CD14-positive monocyte (primary cell): ENCODE results near the gene RYR3. TPM values are rescaled to one million over a fixed set of nuclear protein-coding genes. Genes with fewer than 3 reads are reported as not detected.

Source experiments
- DNase-seq, 3 donors: peaks; one replicate each; pipeline ENCODE4 v3.0.0-alpha.2; 2011 to 2022
- H2AFZ ChIP-seq: 2 replicates; pipeline ENCODE4 v1.6.0; 2012; ENCODE audit warnings: mild to moderate bottlenecking, low read depth, low read length, inconsistent platforms; ENCODE audit not compliant: insufficient read depth, poor library complexity, severe bottlenecking
- H3K27ac ChIP-seq, 2 donors: 1 replicate in 1 of 2; 2 replicates in 1 of 2; pipeline ENCODE4 v1.5.1; 2012 to 2013; ENCODE audit warnings: low read length in 2 of 2, control low read depth in 1 of 2, inconsistent platforms in 1 of 2, low read depth in 1 of 2, mild to moderate bottlenecking in 1 of 2
- H3K27me3 ChIP-seq, 2 donors: one replicate each; pipeline versions ENCODE4 v1.6.0 to v1.6.1; 2011 to 2013; ENCODE audit warnings: low read length in 2 of 2; ENCODE audit not compliant: control insufficient read depth in 2 of 2, insufficient read depth in 2 of 2
- H3K36me3 ChIP-seq, 2 donors: replicated peaks in 1 of 2; 1 replicate in 1 of 2; 2 replicates in 1 of 2; pipeline versions ENCODE4 v1.5.1 to v1.6.1; 2012 to 2013; ENCODE audit warnings: low read length in 2 of 2, control low read depth in 1 of 2, inconsistent platforms in 1 of 2, mild to moderate bottlenecking in 1 of 2; ENCODE audit not compliant: insufficient read depth in 2 of 2, control insufficient read depth in 1 of 2
- H3K4me1 ChIP-seq, 2 donors: 1 replicate in 1 of 2; 2 replicates in 1 of 2; pipeline versions ENCODE4 v1.5.1 to v1.6.1; 2012 to 2013; ENCODE audit warnings: low read length in 2 of 2, control low read depth in 1 of 2, inconsistent platforms in 1 of 2, mild to moderate bottlenecking in 1 of 2, moderate library complexity in 1 of 2; ENCODE audit not compliant: insufficient read depth in 2 of 2, control insufficient read depth in 1 of 2
- H3K4me2 ChIP-seq: replicated peaks from 2 replicates; pipeline ENCODE3; 2012; ENCODE audit warnings: low read length, moderate library complexity, mild to moderate bottlenecking; ENCODE audit not compliant: poor library complexity, severe bottlenecking; ENCODE audit errors: extremely low read depth
- H3K4me3 ChIP-seq, 3 experiments: fragments of 200-600 bp in 1 of 3; sonication (generic) in 1 of 3; replicated peaks in 1 of 3; 1 replicate in 2 of 3; 2 replicates in 1 of 3; pipeline ENCODE4 v1.5.1; 2011 to 2013; ENCODE audit warnings: low read length in 3 of 3, mild to moderate bottlenecking in 3 of 3, control low read depth in 2 of 3, low read depth in 2 of 3, inconsistent platforms in 1 of 3, moderate library complexity in 1 of 3
- H3K79me2 ChIP-seq: 2 replicates; pipeline ENCODE4 v1.6.0; 2012; ENCODE audit warnings: mild to moderate bottlenecking, control low read depth, inconsistent platforms, low read length, moderate library complexity; ENCODE audit not compliant: insufficient read depth
- H3K9ac ChIP-seq: 2 replicates; pipeline ENCODE4 v1.6.0; 2017; ENCODE audit warnings: low read length, mild to moderate bottlenecking; ENCODE audit not compliant: insufficient read depth, poor library complexity, severe bottlenecking
- H3K9me3 ChIP-seq, 2 donors: replicated peaks in 1 of 2; 1 replicate in 1 of 2; 2 replicates in 1 of 2; pipeline versions ENCODE4 v1.5.1 to v1.6.1; 2012 to 2013; ENCODE audit warnings: low read length in 2 of 2, control low read depth in 1 of 2; ENCODE audit not compliant: control insufficient read depth in 1 of 2, insufficient read depth in 1 of 2
- H4K20me1 ChIP-seq: 2 replicates; pipeline ENCODE4 v1.6.0; 2012; ENCODE audit warnings: mild to moderate bottlenecking, low read length, control low read depth, moderate library complexity; ENCODE audit not compliant: insufficient read depth
- H3K27ac Mint-ChIP-seq, 7 donors: one replicate each; pipeline ENCODE4 v1.8.0; 2020; ENCODE audit warnings: mild to moderate bottlenecking in 7 of 7, mixed read lengths in 7 of 7, moderate library complexity in 6 of 7, inconsistent platforms in 2 of 7
- H3K27me3 Mint-ChIP-seq, 3 donors: one replicate each; pipeline ENCODE4 v1.8.0; 2021 to 2022; ENCODE audit warnings: low read depth in 3 of 3, mild to moderate bottlenecking in 3 of 3, mixed read lengths in 3 of 3, moderate library complexity in 3 of 3, inconsistent platforms in 1 of 3
- H3K36me3 Mint-ChIP-seq, 2 donors: one replicate each; pipeline ENCODE4 v1.8.0; 2020; ENCODE audit warnings: mixed read lengths in 2 of 2, inconsistent platforms in 1 of 2, mild to moderate bottlenecking in 1 of 2
- H3K4me1 Mint-ChIP-seq: one replicate; pipeline ENCODE4 v1.8.0; 2020; ENCODE audit warnings: mild to moderate bottlenecking, mixed read lengths
- H3K4me3 Mint-ChIP-seq, 2 donors: one replicate each; pipeline ENCODE4 v1.8.0; 2020; ENCODE audit warnings: mild to moderate bottlenecking in 2 of 2, mixed read lengths in 2 of 2, moderate library complexity in 1 of 2
- H3K9me3 Mint-ChIP-seq, 7 donors: one replicate each; pipeline ENCODE4 v1.8.0; 2020 to 2022; ENCODE audit warnings: mixed read lengths in 7 of 7, mild to moderate bottlenecking in 6 of 7, moderate library complexity in 6 of 7, inconsistent platforms in 2 of 7
- CTCF ChIP-seq: fragments of 200-600 bp; IDR thresholded peaks from one replicate; pipeline ENCODE4 v1.8.0; 2022; ENCODE audit warnings: antibody characterized with exemption, mild to moderate bottlenecking
- WGBS: methylation state at CpG from one replicate; pipeline ENCODE4 v1.1.5; 2013; ENCODE audit warnings: missing lambda C conversion rate; ENCODE audit not compliant: insufficient coverage; 5-methylcytosine and 5-hydroxymethylcytosine counted together
- intact Hi-C, 2 donors: fragments of 100-400 bp; cut with micrococcal nuclease; formaldehyde crosslinking; loops; one replicate each; pipeline versions ENCODE4 v1.15.0 to v1.15.1; 2023
- polyA plus RNA-seq, 3 donors: library from polyadenylated mRNA; depleted of rRNA in 1 of 3; unstranded in 2 of 3; stranded (reverse) in 1 of 3; fragments of 300-500 nt in 2 of 3; fragments of >200 nt in 1 of 3; fragmentation: Illumina TruSeq in 2 of 3; gene quantifications; 1 replicate in 2 of 3; 2 replicates in 1 of 3; pipeline ENCODE4 v1.2.3, GENCODE V29; 2012 to 2021

Gene RYR3
- polyA plus RNA-seq, 3 donors: not detected

- Histone ChIP-seq H3K36me3 (no peaks in the 10 kb centered on the region), H3K9ac (no peak overlapping the region), H3K4me1 (no peaks in the 10 kb centered on the region), H3K79me2 (no peaks in the 10 kb centered on the region), H4K20me1 (no peaks in the 10 kb centered on the region), H3K4me2 (no peak overlapping the region), H2AFZ (no peak overlapping the region), H3K27me3 (no peaks in the 10 kb centered on the region), H3K9me3 (no peaks in the 10 kb centered on the region), H3K4me3 (no peak overlapping the region), H3K27ac (no peak overlapping the region)
- no peak for DNase-seq
- H3K36me3 Mint-ChIP-seq: no peaks in the 10 kb centered on the region
- intact Hi-C loops: no loop called here
- no peak overlapping the region for H3K27ac Mint-ChIP-seq
- H3K27me3 Mint-ChIP-seq: peaks cover 0 to under 1% (median 0%) of the 10 kb centered on the region in 3 donors
- H3K9me3 Mint-ChIP-seq: peaks cover 0 to 6% (median 0%) of the 10 kb centered on the region in 7 donors
- no peaks in the 10 kb centered on the region for H3K4me1 Mint-ChIP-seq
- TF ChIP-seq CTCF: no peak
- WGBS: 88% methylated on average over 2 of the region's 6 CpGs
- H3K4me3 Mint-ChIP-seq: no peak overlapping the region
Observed at GRCh38 chr15:33894193-33894592, 583.4 kb downstream of the RYR3 start.

GRCh38 chr15:33902043-33902442 is 591.3 kb downstream of the RYR3 start:
- no peak for DNase-seq
- Histone ChIP-seq H3K9ac (no peak overlapping the region), H3K4me1 (no peaks in the 10 kb centered on the region), H3K79me2 (no peaks in the 10 kb centered on the region), H3K36me3 (no peaks in the 10 kb centered on the region), H2AFZ (no peak overlapping the region), H3K4me2 (no peak overlapping the region), H3K27me3 (no peaks in the 10 kb centered on the region), H3K4me3 (no peak overlapping the region), H3K9me3 (no peaks in the 10 kb centered on the region), H4K20me1 (no peaks in the 10 kb centered on the region), H3K27ac (no peak overlapping the region)
- Mint-ChIP-seq H3K4me1 (peaks cover 5% of the 10 kb centered on the region), H3K27me3 (peaks cover 0 to 5% (median 0%) of the 10 kb centered on the region in 3 donors), H3K9me3 (peaks cover 0 to 3% (median 0%) of the 10 kb centered on the region in 7 donors), H3K36me3 (no peaks in the 10 kb centered on the region), H3K4me3 (no peak overlapping the region), H3K27ac (no peak overlapping the region)
- no peak for TF ChIP-seq CTCF
- intact Hi-C loops: no loop called here
- no CpG with 5 or more reads among the region's 1 CpG for WGBS
